Measurements from ENCODE around the gene HK1. TPM values are rescaled to one million over a fixed set of nuclear protein-coding genes. Genes with fewer than 3 reads are reported as not detected.

The HK1 gene
- total and polyA plus RNA-seq, 2 experiments from 2014 or later, result 31.1 to 42.5 TPM

DNA sequence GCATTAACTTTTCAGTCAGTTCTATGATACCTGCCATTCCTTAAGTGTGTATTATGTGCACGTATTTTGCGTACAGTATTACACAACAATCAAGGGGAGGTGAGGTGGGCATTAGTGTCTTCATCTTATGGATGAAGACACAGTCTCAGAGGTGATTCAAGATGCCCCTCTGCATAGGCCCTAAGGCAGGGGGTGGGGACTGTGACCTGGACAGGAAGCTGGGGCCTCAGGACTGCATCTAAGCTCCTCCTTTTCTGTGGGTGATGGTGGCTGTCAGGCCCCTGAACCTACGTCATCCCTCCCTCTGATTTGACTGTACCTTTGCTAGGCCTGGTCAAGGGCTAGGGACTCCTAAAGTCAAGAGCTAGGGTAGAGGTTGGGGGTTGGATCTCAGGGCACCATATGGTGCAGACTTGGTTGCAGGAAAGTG, 38.9 kb downstream of the HK1 start:
- Histone ChIP-seq H2AFZ (no peak overlapping the region), H3K4me1 (ENCODE audit: insufficient read depth) (peaks cover 38% of the 10 kb centered on the region), H4K20me1 (ENCODE audit: insufficient read depth, poor library complexity, severe bottlenecking) (peaks cover 13% of the 10 kb centered on the region), H3K79me2 (peaks cover 34% of the 10 kb centered on the region), H3K4me3 (no peak overlapping the region), H3K4me2 (no peak overlapping the region), H3K36me3 (replicated peaks; ENCODE audit: insufficient read depth, low read depth) (no peaks in the 10 kb centered on the region), H3K27me3 (no peaks in the 10 kb centered on the region), H3K27ac (peak overlapping the region; percentile 60), H3K9me2 (replicated peaks; ENCODE audit: insufficient read depth) (no peaks in the 10 kb centered on the region), H3K9me3 (ENCODE audit: low read depth) (no peaks in the 10 kb centered on the region)
- no peak for DNase-seq (ENCODE audit: low spot score)
- WGBS (ENCODE audit: low lambda C conversion rate, missing lambda C conversion rate), result 95% methylated on average over 3 of the region's 3 CpGs
- TF ChIP-seq EZH2 (IDR thresholded peaks at IDR 0.05; ENCODE audit: borderline replicate concordance) (no peak), EZH2phosphoT487 (IDR thresholded peaks at IDR 0.05; ENCODE audit: low read depth, severe bottlenecking, unreplicated experiment) (no peak)
- TF ChIP-seq, protein P1, sequence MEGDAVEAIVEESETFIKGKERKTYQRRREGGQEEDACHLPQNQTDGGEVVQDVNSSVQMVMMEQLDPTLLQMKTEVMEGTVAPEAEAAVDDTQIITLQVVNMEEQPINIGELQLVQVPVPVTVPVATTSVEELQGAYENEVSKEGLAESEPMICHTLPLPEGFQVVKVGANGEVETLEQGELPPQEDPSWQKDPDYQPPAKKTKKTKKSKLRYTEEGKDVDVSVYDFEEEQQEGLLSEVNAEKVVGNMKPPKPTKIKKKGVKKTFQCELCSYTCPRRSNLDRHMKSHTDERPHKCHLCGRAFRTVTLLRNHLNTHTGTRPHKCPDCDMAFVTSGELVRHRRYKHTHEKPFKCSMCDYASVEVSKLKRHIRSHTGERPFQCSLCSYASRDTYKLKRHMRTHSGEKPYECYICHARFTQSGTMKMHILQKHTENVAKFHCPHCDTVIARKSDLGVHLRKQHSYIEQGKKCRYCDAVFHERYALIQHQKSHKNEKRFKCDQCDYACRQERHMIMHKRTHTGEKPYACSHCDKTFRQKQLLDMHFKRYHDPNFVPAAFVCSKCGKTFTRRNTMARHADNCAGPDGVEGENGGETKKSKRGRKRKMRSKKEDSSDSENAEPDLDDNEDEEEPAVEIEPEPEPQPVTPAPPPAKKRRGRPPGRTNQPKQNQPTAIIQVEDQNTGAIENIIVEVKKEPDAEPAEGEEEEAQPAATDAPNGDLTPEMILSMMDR (IDR thresholded peaks at IDR 0.05; ENCODE audit: poor library complexity), result no peak

- peaks cover 39% of the 10 kb centered on the region for H3K79me2 ChIP-seq
- H2AFZ ChIP-seq, result peak overlapping the region; percentile 97
- H4K20me1 ChIP-seq (ENCODE audit: insufficient read depth, poor library complexity, severe bottlenecking), result peaks cover 13% of the 10 kb centered on the region
- DNase-seq (ENCODE audit: low spot score), result no peak
- peak overlapping the region; percentile 98 for H3K4me3 ChIP-seq
- peaks cover 38% of the 10 kb centered on the region for H3K4me1 ChIP-seq (ENCODE audit: insufficient read depth)
- TF ChIP-seq EZH2phosphoT487 (IDR thresholded peaks at IDR 0.05; ENCODE audit: low read depth, severe bottlenecking, unreplicated experiment), result no peak
- TF ChIP-seq EZH2 (IDR thresholded peaks at IDR 0.05; ENCODE audit: borderline replicate concordance), result no peak
- TF ChIP-seq, protein P1 (IDR thresholded peaks at IDR 0.05; ENCODE audit: poor library complexity), result no peak
- H3K9me3 ChIP-seq (ENCODE audit: low read depth), result no peaks in the 10 kb centered on the region
- no peaks in the 10 kb centered on the region for H3K9me2 ChIP-seq (replicated peaks; ENCODE audit: insufficient read depth)
- H3K36me3 ChIP-seq (replicated peaks; ENCODE audit: insufficient read depth, low read depth), result no peaks in the 10 kb centered on the region
- no peaks in the 10 kb centered on the region for H3K27me3 ChIP-seq
- 58% methylated on average over 8 of the region's 8 CpGs for WGBS (ENCODE audit: low lambda C conversion rate, missing lambda C conversion rate)
- H3K4me2 ChIP-seq, result peak overlapping the region; percentile 92
- H3K27ac ChIP-seq, result peak overlapping the region; percentile 78
Measured at GRCh38 chr10:69317626-69318105, 39.4 kb downstream of the HK1 start.

- no peak for TF ChIP-seq EZH2 (IDR thresholded peaks at IDR 0.05; ENCODE audit: borderline replicate concordance)
- peak overlapping the region; percentile 97 for H2AFZ ChIP-seq
- H3K9me2 ChIP-seq (replicated peaks; ENCODE audit: insufficient read depth), result no peaks in the 10 kb centered on the region
- peak overlapping the region; percentile 79 for H3K27ac ChIP-seq
- H3K9me3 ChIP-seq (ENCODE audit: low read depth), result no peaks in the 10 kb centered on the region
- H3K4me3 ChIP-seq, result peak overlapping the region; percentile 98
- H3K4me2 ChIP-seq, result peak overlapping the region; percentile 92
- H3K36me3 ChIP-seq (replicated peaks; ENCODE audit: insufficient read depth, low read depth), result no peaks in the 10 kb centered on the region
- DNase-seq (ENCODE audit: low spot score), result peak; percentile 93
- 5% methylated on average over 41 of the region's 90 CpGs for WGBS (ENCODE audit: low lambda C conversion rate, missing lambda C conversion rate)
- no peaks in the 10 kb centered on the region for H3K27me3 ChIP-seq
- peaks cover 38% of the 10 kb centered on the region for H3K4me1 ChIP-seq (ENCODE audit: insufficient read depth)
- peaks cover 13% of the 10 kb centered on the region for H4K20me1 ChIP-seq (ENCODE audit: insufficient read depth, poor library complexity, severe bottlenecking)
- peaks cover 45% of the 10 kb centered on the region for H3K79me2 ChIP-seq
Measured at GRCh38 chr10:69318106-69318866, 40.0 kb downstream of the HK1 start.

Measured in hepatocyte (in vitro differentiated cells).